IMR-90 (cell line): ENCODE measurements around the gene PDCD6IP. TPM values are rescaled to one million over a fixed set of nuclear protein-coding genes. Genes with fewer than 3 reads are reported as not detected.

Experiments
- ATAC-seq: fragments of 200-7000 bp; cut with Tn5 transposase; 2 replicates; pipeline ENCODE4 v1.9.1; 2020; ENCODE audit warnings: low read depth, mild to moderate bottlenecking, moderate library complexity
- BruUV-seq: library from RNA; stranded (reverse); fragments of 400-500 nt; replicated peaks from 2 replicates; lab custom pipeline; 2021; lab: Mats Ljungman, UMichigan
- CTCF ChIA-PET: fragments of 300-600 bp; formaldehyde crosslinking; extraction: SDS; loops from one replicate; lab custom pipeline; 2021; ENCODE audit warnings: antibody characterized with exemption; lab: Yijun Ruan, JAX
- POLR2A ChIA-PET: fragments of 300-600 bp; sonication (Branson Sonifier 250); formaldehyde crosslinking; loops from one replicate; lab custom pipeline; 2022; ENCODE audit warnings: antibody characterized with exemption; ENCODE audit not compliant: unreplicated experiment; lab: Charles Lee
- DNase-seq: peaks from one replicate; pipeline ENCODE4 v3.0.0; 2013
- H2AFZ ChIP-seq: replicated peaks from 2 replicates; pipeline ENCODE3; 2013; ENCODE audit warnings: low read length, mild to moderate bottlenecking; ENCODE audit not compliant: poor library complexity
- H2AK5ac ChIP-seq: 2 replicates; pipeline ENCODE4 v1.6.1; 2013; ENCODE audit warnings: low read depth, low read length, inconsistent platforms
- H2AK9ac ChIP-seq: replicated peaks from 2 replicates; pipeline ENCODE3; 2013; ENCODE audit warnings: mild to moderate bottlenecking, low read depth, low read length, moderate library complexity; ENCODE audit not compliant: poor library complexity
- H2BK120ac ChIP-seq: 2 replicates; pipeline ENCODE4 v1.6.1; 2013; ENCODE audit warnings: low read depth, low read length, inconsistent platforms
- H2BK15ac ChIP-seq: 3 replicates; pipeline ENCODE4 v1.6.1; 2013; ENCODE audit warnings: low read depth, low read length, inconsistent platforms
- H2BK20ac ChIP-seq: 2 replicates; pipeline ENCODE4 v1.6.1; 2013; ENCODE audit warnings: low read depth, mild to moderate bottlenecking, inconsistent platforms, low read length, moderate library complexity
- H2BK5ac ChIP-seq: 2 replicates; pipeline ENCODE4 v1.6.1; 2013; ENCODE audit warnings: mild to moderate bottlenecking, low read depth, low read length, inconsistent platforms; ENCODE audit not compliant: poor library complexity, severe bottlenecking
- H3K14ac ChIP-seq: replicated peaks from 2 replicates; pipeline ENCODE4 v1.6.1; 2013; ENCODE audit warnings: low read depth, low read length, inconsistent platforms
- H3K18ac ChIP-seq: 2 replicates; pipeline ENCODE4 v1.6.1; 2013; ENCODE audit warnings: low read depth, low read length, control low read depth
- H3K23ac ChIP-seq: 2 replicates; pipeline ENCODE4 v1.6.1; 2013; ENCODE audit warnings: low read depth, low read length, inconsistent platforms
- H3K27ac ChIP-seq: 2 replicates; pipeline ENCODE4 v1.5.1; 2013; ENCODE audit warnings: mild to moderate bottlenecking, control low read depth, low read length; ENCODE audit not compliant: insufficient read depth
- H3K27me3 ChIP-seq: 2 replicates; pipeline ENCODE4 v1.6.1; 2013; ENCODE audit warnings: low read length; ENCODE audit not compliant: control insufficient read depth, insufficient read depth
- H3K36me3 ChIP-seq: 2 replicates; pipeline ENCODE4 v1.6.1; 2013; ENCODE audit warnings: low read length, mixed read lengths; ENCODE audit not compliant: control insufficient read depth, insufficient read depth
- H3K4ac ChIP-seq: 2 replicates; pipeline ENCODE4 v1.6.1; 2013; ENCODE audit warnings: low read depth, low read length, inconsistent platforms
- H3K4me1 ChIP-seq: 2 replicates; pipeline ENCODE4 v1.6.1; 2013; ENCODE audit warnings: low read length, mixed read lengths; ENCODE audit not compliant: control insufficient read depth, insufficient read depth
- H3K4me2 ChIP-seq: 2 replicates; pipeline ENCODE4 v1.6.1; 2013; ENCODE audit warnings: low read depth, mild to moderate bottlenecking, control low read depth, low read length, moderate library complexity
- H3K4me3 ChIP-seq: 2 replicates; pipeline ENCODE4 v1.5.1; 2013; ENCODE audit warnings: low read depth, mild to moderate bottlenecking, control low read depth, low read length, moderate library complexity; ENCODE audit not compliant: insufficient read depth
- H3K56ac ChIP-seq: 2 replicates; pipeline ENCODE4 v1.6.1; 2013; ENCODE audit warnings: low read length, inconsistent platforms; ENCODE audit not compliant: insufficient read depth; ENCODE audit errors: extremely low read depth
- H3K79me1 ChIP-seq, 2 experiments: 2 replicates each; pipeline ENCODE4 v1.6.1; 2013; ENCODE audit warnings: low read length in 2 of 2, inconsistent platforms in 1 of 2, low read depth in 1 of 2
- H3K9ac ChIP-seq: 2 replicates; pipeline ENCODE4 v1.6.1; 2013; ENCODE audit warnings: low read depth, low read length, control low read depth
- H3K9me1 ChIP-seq: 2 replicates; pipeline ENCODE4 v1.6.1; 2013; ENCODE audit warnings: low read length, inconsistent platforms; ENCODE audit not compliant: insufficient read depth
- H3K9me3 ChIP-seq: 2 replicates; pipeline ENCODE4 v1.6.1; 2013; ENCODE audit warnings: low read length; ENCODE audit not compliant: control insufficient read depth, insufficient read depth
- H4K20me1 ChIP-seq: 2 replicates; pipeline ENCODE4 v1.6.1; 2013; ENCODE audit warnings: low read length, inconsistent platforms; ENCODE audit not compliant: insufficient read depth
- H4K5ac ChIP-seq: 2 replicates; pipeline ENCODE4 v1.6.1; 2013; ENCODE audit warnings: mild to moderate bottlenecking, low read depth, low read length, control low read depth
- H4K8ac ChIP-seq, 2 experiments: 2 replicates each; pipeline ENCODE4 v1.6.1; 2013; ENCODE audit warnings: low read depth in 2 of 2, low read length in 2 of 2, control low read depth in 1 of 2, inconsistent platforms in 1 of 2
- H4K91ac ChIP-seq: 2 replicates; pipeline ENCODE4 v1.6.1; 2013; ENCODE audit warnings: low read depth, low read length, inconsistent platforms; ENCODE audit not compliant: insufficient read depth
- CHD1 ChIP-seq: IDR thresholded peaks from 2 replicates; pipeline ENCODE4 v1.6.1; 2012; ENCODE audit warnings: low read depth, low read length, improper control_type of control experiment
- FOS ChIP-seq: fragments of 150-350 bp; IDR thresholded peaks from 2 replicates; pipeline ENCODE4 v1.6.1; 2016; ENCODE audit warnings: low read depth, low read length
- MAZ ChIP-seq: IDR thresholded peaks from 2 replicates; pipeline ENCODE4 v1.6.1; 2012; ENCODE audit warnings: low read depth, mild to moderate bottlenecking, low read length, improper control_type of control experiment, moderate library complexity, borderline replicate concordance
- MXI1 ChIP-seq: IDR thresholded peaks from 2 replicates; pipeline ENCODE4 v1.6.1; 2012; ENCODE audit warnings: low read depth, mild to moderate bottlenecking, low read length, moderate library complexity, borderline replicate concordance
- NFE2L2 ChIP-seq: fragments of 150-350 bp; IDR thresholded peaks from 2 replicates; pipeline ENCODE4 v1.6.1; 2016; ENCODE audit warnings: low read depth, mild to moderate bottlenecking, low read length
- POLR2A ChIP-seq: IDR thresholded peaks from 2 replicates; pipeline ENCODE4 v1.6.1; 2012; ENCODE audit warnings: mild to moderate bottlenecking, low read depth, low read length
- RAD21 ChIP-seq: IDR thresholded peaks from 2 replicates; pipeline ENCODE4 v1.6.1; 2012; ENCODE audit warnings: low read length, improper control_type of control experiment
- RCOR1 ChIP-seq: IDR thresholded peaks from 2 replicates; pipeline ENCODE4 v1.6.1; 2012; ENCODE audit warnings: mild to moderate bottlenecking, low read length, improper control_type of control experiment; ENCODE audit not compliant: insufficient replicate concordance
- WGBS, 2 experiments: methylation state at CpG; one replicate each; pipeline versions ENCODE4 v1.1.5 to v1.1.7; 2013; ENCODE audit warnings: missing lambda C conversion rate in 2 of 2; ENCODE audit not compliant: insufficient read length in 1 of 2; ENCODE audit errors: extremely low coverage in 2 of 2; 5-methylcytosine and 5-hydroxymethylcytosine counted together
- dilution Hi-C: fragments of 300-500 bp; cut with HindIII; formaldehyde crosslinking; loops from one replicate; pipeline ENCODE4 v1.14.3; 2018; ENCODE audit warnings: low sequenced_read_pairs; ENCODE audit not compliant: unreplicated experiment
- in situ Hi-C: fragments of 300-500 bp; cut with MboI; formaldehyde crosslinking; loops from 3 replicates; pipeline ENCODE4 v1.14.3; 2019; ENCODE audit warnings: low sequenced_read_pairs, inconsistent platforms, mixed read lengths
- intact Hi-C: fragments of 100-400 bp; cut with micrococcal nuclease; formaldehyde crosslinking; loops from 2 replicates; pipeline ENCODE4 v1.10.0; 2022
- polyA plus RNA-seq, 3 experiments: library from polyadenylated mRNA; depleted of rRNA; stranded (reverse); fragments of >200 nt; gene quantifications; 2 replicates each; pipeline ENCODE4 v1.2.3, GENCODE V29; 2012; ENCODE audit warnings: low replicate concordance in 1 of 3
- total RNA-seq: library from RNA; depleted of rRNA; stranded (reverse); fragments of >200 nt; gene quantifications from 2 replicates; pipeline ENCODE4 v1.2.3, GENCODE V29; 2012
- TF ChIP-seq, protein P1 (sequence below): conservative IDR thresholded peaks from 2 replicates; pipeline ENCODE4 v1.5.1; 2012; ENCODE audit warnings: mild to moderate bottlenecking, low read depth, low read length, improper control_type of control experiment

PDCD6IP gene
- total and polyA plus RNA-seq, 2 of the 4 experiments (the other 2 are of a cell fraction) = 68.1 to 78.3 TPM

DNA sequence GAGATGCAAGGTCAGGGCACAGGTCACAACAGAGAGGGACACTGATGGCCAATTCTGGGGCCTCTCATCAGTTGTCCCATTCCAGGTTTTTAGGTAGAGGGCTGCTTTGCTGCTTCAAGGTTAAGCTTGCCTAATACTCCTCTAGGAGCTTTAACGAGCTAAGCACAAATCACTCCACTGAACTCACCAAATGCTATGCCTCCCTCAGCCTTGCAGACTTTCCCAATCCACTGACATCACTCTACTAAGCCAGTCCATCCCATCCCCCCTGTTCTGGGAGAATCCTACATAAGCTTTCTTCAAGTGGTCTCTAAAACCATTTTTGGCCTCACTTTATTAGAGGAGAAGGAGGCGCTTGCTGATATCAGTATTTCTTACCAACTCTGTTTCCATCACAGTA is 24.8 kb upstream of the PDCD6IP start:
- no peaks in the 10 kb centered on the region for H3K4me1 ChIP-seq
- no peak overlapping the region for H4K91ac ChIP-seq
- no peak overlapping the region for H4K8ac ChIP-seq
- no peak overlapping the region for H2BK20ac ChIP-seq
- 20% methylated on average over 1 of the region's 2 CpGs; no CpG with 5 or more reads in 1 of the 2 experiments for WGBS, 2 experiments
- ChIA-PET POLR2A (no interaction called here), CTCF (no interaction called here)
- H2BK15ac ChIP-seq = no peak overlapping the region
- no peak; the same call in 1 of the 2 replicates for ATAC-seq
- no peaks in the 10 kb centered on the region for H3K27me3 ChIP-seq
- intact Hi-C loops = no loop called here
- in situ Hi-C loops = no loop called here
- H3K18ac ChIP-seq = no peak overlapping the region
- no peak overlapping the region for H3K9ac ChIP-seq
- H3K27ac ChIP-seq = no peak overlapping the region
- H4K20me1 ChIP-seq = no peaks in the 10 kb centered on the region
- no peak overlapping the region for H3K23ac ChIP-seq
- H3K4ac ChIP-seq = no peak overlapping the region
- no peaks in the 10 kb centered on the region for H3K79me1 ChIP-seq
- H3K9me1 ChIP-seq = no peaks in the 10 kb centered on the region
- no peak overlapping the region for H3K14ac ChIP-seq
- no peak for TF ChIP-seq FOS
- no peak for TF ChIP-seq NFE2L2
- TF ChIP-seq RCOR1 = no peak
- TF ChIP-seq MAZ = no peak
- TF ChIP-seq POLR2A = no peak
- TF ChIP-seq MXI1 = no peak
- TF ChIP-seq RAD21 = no peak
- TF ChIP-seq, protein P1, sequence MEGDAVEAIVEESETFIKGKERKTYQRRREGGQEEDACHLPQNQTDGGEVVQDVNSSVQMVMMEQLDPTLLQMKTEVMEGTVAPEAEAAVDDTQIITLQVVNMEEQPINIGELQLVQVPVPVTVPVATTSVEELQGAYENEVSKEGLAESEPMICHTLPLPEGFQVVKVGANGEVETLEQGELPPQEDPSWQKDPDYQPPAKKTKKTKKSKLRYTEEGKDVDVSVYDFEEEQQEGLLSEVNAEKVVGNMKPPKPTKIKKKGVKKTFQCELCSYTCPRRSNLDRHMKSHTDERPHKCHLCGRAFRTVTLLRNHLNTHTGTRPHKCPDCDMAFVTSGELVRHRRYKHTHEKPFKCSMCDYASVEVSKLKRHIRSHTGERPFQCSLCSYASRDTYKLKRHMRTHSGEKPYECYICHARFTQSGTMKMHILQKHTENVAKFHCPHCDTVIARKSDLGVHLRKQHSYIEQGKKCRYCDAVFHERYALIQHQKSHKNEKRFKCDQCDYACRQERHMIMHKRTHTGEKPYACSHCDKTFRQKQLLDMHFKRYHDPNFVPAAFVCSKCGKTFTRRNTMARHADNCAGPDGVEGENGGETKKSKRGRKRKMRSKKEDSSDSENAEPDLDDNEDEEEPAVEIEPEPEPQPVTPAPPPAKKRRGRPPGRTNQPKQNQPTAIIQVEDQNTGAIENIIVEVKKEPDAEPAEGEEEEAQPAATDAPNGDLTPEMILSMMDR = no peak
- no peak for TF ChIP-seq CHD1
- H2AK5ac ChIP-seq = no peak overlapping the region
- dilution Hi-C loops = no loop called here
- H3K36me3 ChIP-seq = no peaks in the 10 kb centered on the region
- H2BK120ac ChIP-seq = no peak overlapping the region
- H3K9me3 ChIP-seq = no peaks in the 10 kb centered on the region
- H4K5ac ChIP-seq = no peak overlapping the region
- no peak overlapping the region for H2BK5ac ChIP-seq
- DNase-seq = no peak
- no peak overlapping the region for H2AFZ ChIP-seq
- no TSS peak for BruUV-seq
- H3K56ac ChIP-seq = no peak overlapping the region
- no peak overlapping the region for H2AK9ac ChIP-seq
- no peak overlapping the region for H3K4me2 ChIP-seq
- no peak overlapping the region for H3K4me3 ChIP-seq
